Fibroblast of lung (primary cell): ENCODE data around the gene MUC2. TPM values are rescaled to one million over a fixed set of nuclear protein-coding genes. Genes with fewer than 3 reads are reported as not detected.

ENCODE experiments used
- DNase-seq, 2 donors: peaks; one replicate each; pipeline versions ENCODE4 v3.0.0 to v3.0.0-alpha.2; 2010; ENCODE audit warnings: low read depth in 2 of 2
- H2AFZ ChIP-seq: 2 replicates; pipeline ENCODE4 v1.5.1; 2012; ENCODE audit warnings: low read length, control low read depth, inconsistent platforms
- H3K27ac ChIP-seq: 2 replicates; pipeline ENCODE4 v1.5.1; 2011; ENCODE audit warnings: low read length, control low read depth; ENCODE audit not compliant: insufficient read depth
- H3K27me3 ChIP-seq: 2 replicates; pipeline ENCODE4 v1.5.1; 2011; ENCODE audit warnings: mild to moderate bottlenecking, low read length; ENCODE audit not compliant: control insufficient read depth, insufficient read depth
- H3K36me3 ChIP-seq: 2 replicates; pipeline ENCODE4 v1.5.1; 2011; ENCODE audit warnings: low read length; ENCODE audit not compliant: control insufficient read depth, insufficient read depth
- H3K4me1 ChIP-seq: 2 replicates; pipeline ENCODE4 v1.5.1; 2011; ENCODE audit warnings: low read length; ENCODE audit not compliant: control insufficient read depth, insufficient read depth; ENCODE audit errors: extremely low read depth
- H3K4me2 ChIP-seq: 2 replicates; pipeline ENCODE4 v1.5.1; 2011; ENCODE audit warnings: low read length, control low read depth; ENCODE audit not compliant: insufficient read depth; ENCODE audit errors: extremely low read depth
- H3K4me3 ChIP-seq, 4 experiments: fragments of 200-600 bp in 1 of 4; sonication (generic) in 1 of 4; replicated peaks in 1 of 4; 2 replicates each; pipeline ENCODE4 v1.5.1; 2011 to 2016; ENCODE audit warnings: low read length in 4 of 4, low read depth in 3 of 4, mild to moderate bottlenecking in 3 of 4, control low read depth in 2 of 4, inconsistent platforms in 1 of 4, mixed read lengths in 1 of 4; ENCODE audit not compliant: insufficient read depth in 1 of 4; ENCODE audit errors: control extremely low read depth in 1 of 4
- H3K79me2 ChIP-seq: 2 replicates; pipeline ENCODE4 v1.5.1; 2012; ENCODE audit warnings: mild to moderate bottlenecking, low read length, inconsistent platforms; ENCODE audit not compliant: control insufficient read depth, insufficient read depth
- H3K9ac ChIP-seq: 2 replicates; pipeline ENCODE4 v1.5.1; 2011; ENCODE audit warnings: mild to moderate bottlenecking, low read length, control low read depth; ENCODE audit not compliant: insufficient read depth
- H3K9me3 ChIP-seq: 2 replicates; pipeline ENCODE4 v1.5.1; 2012; ENCODE audit warnings: low read depth, low read length; ENCODE audit not compliant: control insufficient read depth, insufficient read depth
- H4K20me1 ChIP-seq: 2 replicates; pipeline ENCODE4 v1.5.1; 2011; ENCODE audit warnings: low read length; ENCODE audit not compliant: control insufficient read depth, insufficient read depth; ENCODE audit errors: extremely low read depth
- CTCF ChIP-seq, 2 donors: IDR thresholded peaks in 1 of 2; conservative IDR thresholded peaks in 1 of 2; 1 replicate in 1 of 2; 2 replicates in 1 of 2; pipeline ENCODE4 v1.5.1; 2011 to 2012; ENCODE audit warnings: low read length in 2 of 2, control low read depth in 1 of 2, inconsistent platforms in 1 of 2, low read depth in 1 of 2, mild to moderate bottlenecking in 1 of 2
- EZH2 ChIP-seq: IDR thresholded peaks from 2 replicates; pipeline ENCODE4 v1.5.1; 2012; ENCODE audit warnings: low read length, control low read depth, mild to moderate bottlenecking; ENCODE audit errors: missing control alignments
- polyA plus RNA-seq, 2 donors: library from polyadenylated mRNA; depleted of rRNA in 1 of 2; stranded (reverse) in 1 of 2; unstranded in 1 of 2; fragments of >200 nt; gene quantifications; 2 replicates each; pipeline ENCODE4 v1.2.1, GENCODE V29; 2011 to 2012; ENCODE audit warnings: missing spikeins in 1 of 2
- total RNA-seq: library from RNA; depleted of rRNA; stranded (reverse); fragments of >200 nt; gene quantifications from 2 replicates; pipeline ENCODE4 v1.2.1, GENCODE V29; 2014

Gene MUC2
- total and polyA plus RNA-seq, 2 donors (not counting 1 experiment from before 2014, with no cell fraction given) = not detected

- DNase-seq = no peak
- no peak overlapping the region for H2AFZ ChIP-seq
- no peaks in the 10 kb centered on the region for H3K9me3 ChIP-seq
- H4K20me1 ChIP-seq = no peaks in the 10 kb centered on the region
- no peak overlapping the region for H3K4me2 ChIP-seq
- no peaks in the 10 kb centered on the region for H3K36me3 ChIP-seq
- H3K4me1 ChIP-seq = no peaks in the 10 kb centered on the region
- H3K9ac ChIP-seq = no peak overlapping the region
- no peaks in the 10 kb centered on the region for H3K27me3 ChIP-seq
- H3K27ac ChIP-seq = no peak overlapping the region
- TF ChIP-seq EZH2 (no peak), CTCF (conservative IDR thresholded peaks at IDR 0.05 in 1 of 2, IDR thresholded peaks at IDR 0.05 in 1 of 2; ENCODE audit: low read depth in 1 of 2, low read length in 2 of 2) (no peak)
- H3K79me2 ChIP-seq = no peaks in the 10 kb centered on the region
- no peak overlapping the region for H3K4me3 ChIP-seq
Observed at GRCh38 chr11:1036931-1037330, 37.7 kb upstream of the MUC2 start.

- H3K9me3 ChIP-seq = no peaks in the 10 kb centered on the region
- no peaks in the 10 kb centered on the region for H4K20me1 ChIP-seq
Observed at GRCh38 chr11:1037506-1038055, 37.1 kb upstream of the MUC2 start.

GRCh38 chr11:1038361-1038760, 36.3 kb upstream of the MUC2 start:
- H3K36me3 ChIP-seq = no peaks in the 10 kb centered on the region
- H4K20me1 ChIP-seq = no peaks in the 10 kb centered on the region
- H3K9me3 ChIP-seq = no peaks in the 10 kb centered on the region
- H3K79me2 ChIP-seq = no peaks in the 10 kb centered on the region
- H3K27me3 ChIP-seq = no peaks in the 10 kb centered on the region
- no peak overlapping the region for H3K4me3 ChIP-seq
- no peaks in the 10 kb centered on the region for H3K4me1 ChIP-seq
- DNase-seq = no peak
- TF ChIP-seq CTCF (conservative IDR thresholded peaks at IDR 0.05 in 1 of 2, IDR thresholded peaks at IDR 0.05 in 1 of 2; ENCODE audit: low read depth in 1 of 2, low read length in 2 of 2) (no peak), EZH2 (no peak)
- no peak overlapping the region for H2AFZ ChIP-seq
- no peak overlapping the region for H3K27ac ChIP-seq
- no peak overlapping the region for H3K4me2 ChIP-seq
- H3K9ac ChIP-seq = no peak overlapping the region

More at GRCh38 chr11:1037506-1038055, 37.1 kb upstream of the MUC2 start:
- no peak overlapping the region for H3K9ac ChIP-seq
- H3K79me2 ChIP-seq = no peaks in the 10 kb centered on the region
- H3K27me3 ChIP-seq = no peaks in the 10 kb centered on the region
- no peaks in the 10 kb centered on the region for H3K4me1 ChIP-seq
- DNase-seq = no peak
- no peaks in the 10 kb centered on the region for H3K36me3 ChIP-seq
- no peak for TF ChIP-seq EZH2
- no peak for TF ChIP-seq CTCF (conservative IDR thresholded peaks at IDR 0.05 in 1 of 2, IDR thresholded peaks at IDR 0.05 in 1 of 2; ENCODE audit: low read depth in 1 of 2, low read length in 2 of 2)
- H3K27ac ChIP-seq = no peak overlapping the region
- H3K4me2 ChIP-seq = no peak overlapping the region
- H2AFZ ChIP-seq = no peak overlapping the region
- H3K4me3 ChIP-seq = no peak overlapping the region
